Spleen (tissue), 7 donors: ENCODE measurements around the gene GJA4.

Source experiments
- POLR2A ChIP-seq, 3 donors: fragments of 450-650 bp; IDR thresholded peaks; one replicate each; pipeline ENCODE4 v1.5.1; 2017; ENCODE audit warnings: antibody characterized with exemption in 3 of 3, mild to moderate bottlenecking in 1 of 3
- POLR2AphosphoS5 ChIP-seq, 3 donors: sonication (generic); formaldehyde crosslinking; IDR thresholded peaks; one replicate each; pipeline ENCODE4 v1.5.1; 2017; ENCODE audit warnings: antibody characterized with exemption in 3 of 3
- TF ChIP-seq, protein P1 (sequence below), 11 experiments: fragments of 200-600 bp in 7 of 11; fragments of 450-650 bp in 4 of 11; sonication (generic) in 4 of 11; IDR thresholded peaks in 8 of 11; conservative IDR thresholded peaks in 3 of 11; 1 replicate in 7 of 11; 2 replicates in 4 of 11; pipeline versions ENCODE4 v1.4.0 to v1.8.0; 2016 to 2021; ENCODE audit warnings: antibody characterized with exemption in 11 of 11, inconsistent platforms in 4 of 11, mild to moderate bottlenecking in 1 of 11
- donor health status: DM: no; HTN: no; CAD: no; lungs with moderate emphysema.
- donor health status: DM: no; HTN: no; CAD: no.
- donor health status: DM: no; HTN: no; CAD: no.

GRCh38 chr1:34828611-34829010 is 35.8 kb downstream of the GJA4 start:
- TF ChIP-seq POLR2A (IDR thresholded peaks at IDR 0.05) (no peak), POLR2AphosphoS5 (IDR thresholded peaks at IDR 0.05) (no peak)
- TF ChIP-seq, protein P1, sequence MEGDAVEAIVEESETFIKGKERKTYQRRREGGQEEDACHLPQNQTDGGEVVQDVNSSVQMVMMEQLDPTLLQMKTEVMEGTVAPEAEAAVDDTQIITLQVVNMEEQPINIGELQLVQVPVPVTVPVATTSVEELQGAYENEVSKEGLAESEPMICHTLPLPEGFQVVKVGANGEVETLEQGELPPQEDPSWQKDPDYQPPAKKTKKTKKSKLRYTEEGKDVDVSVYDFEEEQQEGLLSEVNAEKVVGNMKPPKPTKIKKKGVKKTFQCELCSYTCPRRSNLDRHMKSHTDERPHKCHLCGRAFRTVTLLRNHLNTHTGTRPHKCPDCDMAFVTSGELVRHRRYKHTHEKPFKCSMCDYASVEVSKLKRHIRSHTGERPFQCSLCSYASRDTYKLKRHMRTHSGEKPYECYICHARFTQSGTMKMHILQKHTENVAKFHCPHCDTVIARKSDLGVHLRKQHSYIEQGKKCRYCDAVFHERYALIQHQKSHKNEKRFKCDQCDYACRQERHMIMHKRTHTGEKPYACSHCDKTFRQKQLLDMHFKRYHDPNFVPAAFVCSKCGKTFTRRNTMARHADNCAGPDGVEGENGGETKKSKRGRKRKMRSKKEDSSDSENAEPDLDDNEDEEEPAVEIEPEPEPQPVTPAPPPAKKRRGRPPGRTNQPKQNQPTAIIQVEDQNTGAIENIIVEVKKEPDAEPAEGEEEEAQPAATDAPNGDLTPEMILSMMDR (IDR thresholded peaks at IDR 0.05 in 8 of 11, conservative IDR thresholded peaks at IDR 0.05 in 3 of 11): no peak
